GM18907 (cell line): Measurements from ENCODE around the gene ARHGAP20.

ENCODE experiments used
- ATAC-seq: cut with Tn5 transposase; IDR thresholded peaks from one replicate; pipeline ENCODE4 v1.9.1; 2021; ENCODE audit warnings: mild to moderate bottlenecking, moderate library complexity; ENCODE audit not compliant: unreplicated experiment

Gene ARHGAP20

DNA sequence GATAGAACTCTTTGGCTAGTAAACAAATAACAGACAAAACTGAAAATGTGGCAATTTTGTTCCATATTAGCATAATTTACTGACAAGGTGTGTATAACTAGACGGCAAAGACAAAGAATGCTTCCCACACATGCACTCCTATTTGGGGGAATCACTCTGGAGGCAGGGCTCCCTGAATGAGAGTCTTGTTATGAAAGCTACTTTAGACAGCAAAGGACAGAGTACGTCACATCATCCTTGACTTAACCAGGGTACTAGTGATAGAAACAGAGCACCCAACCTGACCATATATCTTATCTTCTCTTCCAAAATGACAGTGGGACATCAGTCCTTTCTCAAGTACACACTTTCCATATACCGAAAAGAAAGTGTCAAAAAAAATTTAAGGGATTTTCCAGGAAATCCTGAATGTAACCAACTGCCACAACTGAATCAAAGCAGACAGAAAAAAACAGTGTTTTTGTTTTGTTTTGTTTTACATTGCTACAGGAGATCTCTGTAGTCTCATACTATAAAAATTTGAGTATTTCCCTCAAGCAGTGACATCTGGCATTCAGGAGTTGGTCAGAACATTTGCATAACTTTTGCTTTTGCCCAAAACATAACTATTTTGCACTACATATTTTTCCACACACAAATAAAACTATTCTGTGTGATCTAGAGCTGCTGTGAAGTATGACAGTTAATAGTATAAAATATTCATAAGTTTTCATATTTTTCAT is 98.9 kb downstream of the ARHGAP20 start:
- no peak for ATAC-seq

- ATAC-seq: no peak
These were observed 105.8 kb downstream of the ARHGAP20 start for GRCh38 chr11:110606415-110606814.

GRCh38 chr11:110601936-110602335 is 110.3 kb downstream of the ARHGAP20 start:
- no peak for ATAC-seq

DNA sequence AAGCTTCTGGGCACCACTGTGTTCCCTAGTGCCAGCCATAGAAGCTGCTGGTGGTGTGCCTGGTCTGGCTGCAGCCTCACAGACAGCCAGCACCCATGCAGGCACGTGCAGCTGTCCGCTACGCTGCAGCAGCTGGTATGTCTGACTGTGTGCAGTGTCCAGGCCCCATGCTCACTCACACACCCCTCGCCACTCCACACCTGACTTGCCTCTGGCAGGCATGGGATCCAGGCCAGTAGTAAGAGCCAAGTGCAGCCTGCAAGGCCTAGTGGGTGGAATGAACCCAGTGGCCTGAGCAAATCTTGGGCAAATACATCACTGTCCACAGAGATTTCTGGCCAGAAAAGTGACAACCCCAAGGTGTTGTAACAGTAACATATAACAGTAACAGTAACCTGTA is 111.9 kb downstream of the ARHGAP20 start:
- no peak for ATAC-seq

DNA sequence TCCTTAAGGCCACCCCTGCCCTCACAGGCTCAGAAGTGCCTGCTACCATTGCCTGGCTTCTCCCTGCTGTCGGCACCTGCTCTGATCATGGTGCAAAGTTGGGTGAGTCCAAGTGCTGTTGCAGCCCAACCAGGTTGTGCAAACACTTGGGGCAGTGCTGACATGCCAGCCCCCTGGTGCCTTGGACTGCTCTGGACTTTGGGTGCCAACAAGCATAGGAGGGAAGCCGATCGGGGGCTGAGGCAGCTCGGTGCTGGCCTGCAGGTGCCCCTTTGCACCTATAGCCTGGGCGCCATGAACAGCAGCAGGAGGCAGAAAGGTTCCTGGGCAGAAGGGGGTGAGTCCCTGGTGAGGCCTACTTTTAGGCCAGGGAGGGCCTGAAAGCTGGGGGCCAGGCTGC is 113.0 kb downstream of the ARHGAP20 start:
- no peak for ATAC-seq

DNA sequence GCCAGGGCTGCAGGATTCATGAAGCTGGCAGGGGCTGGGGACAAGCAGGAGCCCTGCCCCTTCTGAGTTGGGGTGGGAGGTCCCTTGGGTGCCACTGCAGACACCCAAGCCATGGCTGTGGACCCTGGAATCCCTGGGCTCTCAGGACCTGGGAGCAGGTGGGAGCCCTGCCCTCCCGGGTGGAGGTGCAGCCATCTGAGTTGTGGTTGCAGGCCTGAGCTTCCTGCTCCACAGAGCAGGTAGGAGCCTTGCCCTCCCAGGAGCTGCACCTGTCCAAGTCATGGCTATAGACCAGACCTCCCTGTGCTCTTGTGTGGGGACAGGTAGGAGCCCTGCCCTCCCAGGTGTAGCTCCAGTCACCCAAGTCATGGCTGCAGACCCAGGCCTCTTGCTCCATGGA is 113.5 kb downstream of the ARHGAP20 start:
- no peak for ATAC-seq

DNA sequence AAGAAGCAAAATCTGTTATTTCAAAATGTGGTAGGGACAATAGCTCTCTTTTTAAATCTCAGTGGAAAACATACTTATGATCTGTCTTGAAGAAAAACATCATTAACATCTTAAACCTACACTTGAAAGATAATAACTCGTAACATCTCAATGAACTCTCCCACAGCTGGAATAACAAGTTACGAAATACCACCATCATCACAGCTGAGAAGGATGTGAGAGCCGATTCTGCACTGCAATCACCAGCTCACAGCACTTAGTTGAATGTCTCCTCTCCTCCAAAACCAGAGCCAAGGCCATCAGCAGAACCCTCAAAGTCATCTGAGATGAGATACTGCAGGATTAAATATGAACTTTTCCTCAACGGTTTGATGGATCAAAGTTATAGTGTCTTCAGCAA is 124.3 kb downstream of the ARHGAP20 start:
- ATAC-seq: no peak

DNA sequence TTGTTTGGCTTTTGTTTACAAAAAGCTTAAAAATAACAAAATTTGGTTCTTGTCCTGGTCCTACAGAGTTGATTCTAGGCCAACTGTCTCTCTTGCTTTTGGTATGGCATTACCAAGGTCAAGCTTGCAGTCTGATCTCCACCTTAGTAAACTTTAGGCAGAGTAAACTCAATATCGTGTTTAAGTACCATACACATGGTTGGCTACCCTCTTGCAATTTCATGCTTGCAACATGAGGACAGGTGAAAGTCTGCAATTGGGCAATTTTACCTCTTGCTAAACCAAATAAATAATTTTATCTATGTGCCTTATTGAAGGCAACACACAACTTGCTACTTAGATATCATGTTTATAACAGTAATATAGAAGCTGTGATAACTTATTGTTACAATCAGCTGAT is 125.1 kb downstream of the ARHGAP20 start:
- ATAC-seq: no peak

GRCh38 chr11:110584150-110584549 is 128.1 kb downstream of the ARHGAP20 start:
- no peak for ATAC-seq

DNA sequence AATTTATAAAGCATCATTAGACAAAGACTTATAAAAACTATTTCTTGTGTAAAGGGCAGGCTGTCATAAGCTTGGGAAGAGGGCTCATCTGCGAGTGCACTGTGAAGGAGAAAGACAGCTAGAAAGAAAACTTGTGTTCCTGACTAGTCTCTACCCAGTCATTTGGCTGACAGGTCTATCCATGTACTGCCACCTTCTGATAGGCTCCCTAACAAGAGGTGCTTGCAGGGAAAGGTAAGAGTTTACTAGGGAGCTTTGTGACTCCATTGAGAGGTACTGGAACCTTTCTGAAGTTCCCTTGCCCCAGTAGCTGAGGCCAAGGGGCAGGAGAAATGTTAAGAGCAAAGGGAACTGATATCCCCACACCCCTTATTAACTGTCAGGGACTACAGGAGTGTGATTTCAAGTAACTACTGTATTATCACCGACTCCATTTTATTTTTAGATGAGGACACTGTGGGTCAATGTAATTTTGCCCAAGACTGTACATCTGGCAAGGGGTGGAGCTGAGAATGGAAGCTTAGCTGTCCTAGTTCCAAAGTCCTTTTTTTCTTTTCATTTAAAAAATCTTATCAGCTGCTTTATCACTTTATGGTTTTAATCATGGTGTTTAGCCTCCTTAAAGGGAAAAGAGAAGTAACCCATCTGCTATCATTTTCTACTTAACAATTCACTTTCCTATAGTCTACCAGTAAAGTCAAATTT is 129.4 kb downstream of the ARHGAP20 start:
- ATAC-seq: no peak

GRCh38 chr11:110580571-110580970 is 131.7 kb downstream of the ARHGAP20 start:
- no peak for ATAC-seq

DNA sequence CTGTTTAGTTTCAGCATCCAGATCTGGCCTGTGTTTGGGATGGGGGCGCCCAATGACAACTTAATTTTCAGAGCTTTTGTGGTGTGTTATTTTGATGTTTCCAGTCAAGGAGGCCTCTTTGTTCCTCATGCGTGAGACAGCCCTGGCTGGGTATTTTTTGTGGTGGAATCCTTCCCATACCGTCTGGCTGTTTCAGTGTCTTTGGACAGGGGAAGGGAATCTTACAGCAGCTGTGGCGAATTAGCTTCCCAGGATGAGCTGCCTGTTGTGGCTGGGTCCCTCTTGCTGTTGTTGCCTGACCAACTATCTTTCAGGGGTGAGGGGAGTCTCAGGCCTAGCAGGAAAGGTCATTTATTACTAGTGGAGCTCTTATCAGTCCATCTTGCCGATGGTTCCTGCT is 138.8 kb downstream of the ARHGAP20 start:
- ATAC-seq: no peak

DNA sequence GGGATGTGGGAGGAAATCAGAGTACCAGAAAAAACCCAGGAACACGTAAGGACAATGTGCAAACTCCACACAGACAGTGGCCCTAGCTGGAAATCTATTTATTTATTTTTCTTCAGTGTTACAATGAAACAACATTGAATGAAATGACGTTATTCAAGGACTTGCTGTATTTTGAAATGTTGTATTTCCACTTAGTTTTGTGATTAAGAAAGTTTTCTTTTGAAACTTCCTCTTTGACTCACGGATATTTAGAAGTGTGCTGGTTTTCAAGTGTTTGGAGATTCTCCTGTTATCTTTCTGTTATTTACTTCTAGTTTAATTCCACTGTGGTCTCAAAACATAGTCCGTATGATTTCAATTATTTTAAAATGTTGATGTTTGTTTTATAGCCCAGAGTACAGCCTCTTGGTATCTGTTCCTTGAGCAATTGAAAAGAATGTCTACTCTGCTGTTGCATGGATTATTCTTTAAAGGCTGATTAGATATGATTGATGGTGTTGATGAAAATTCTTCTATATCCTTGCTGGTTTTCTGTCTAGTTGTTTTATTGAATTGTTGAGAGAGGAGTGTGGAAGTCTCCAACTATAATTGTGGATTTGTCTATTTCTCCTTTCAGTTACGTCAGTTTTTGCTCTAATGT is 141.0 kb downstream of the ARHGAP20 start:
- no peak for ATAC-seq

DNA sequence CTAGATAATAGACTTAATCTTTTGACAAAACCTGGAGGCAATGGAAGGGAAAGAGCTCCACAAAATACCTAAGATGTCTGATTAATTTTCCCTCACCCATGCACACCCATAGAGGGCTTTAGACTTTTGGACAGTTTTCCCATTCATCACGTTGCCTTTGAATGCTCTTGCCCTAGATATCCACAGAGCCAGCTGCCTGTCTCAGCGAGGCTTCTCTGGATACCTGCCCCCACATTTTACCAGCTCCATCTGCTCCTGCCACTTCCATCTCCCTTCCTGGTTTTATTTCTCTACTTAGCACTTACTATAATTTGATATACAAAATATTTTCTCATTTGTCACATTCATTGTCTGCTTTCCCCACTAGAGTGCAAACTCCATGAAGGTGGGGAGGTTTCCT is 145.7 kb downstream of the ARHGAP20 start:
- no peak for ATAC-seq

DNA sequence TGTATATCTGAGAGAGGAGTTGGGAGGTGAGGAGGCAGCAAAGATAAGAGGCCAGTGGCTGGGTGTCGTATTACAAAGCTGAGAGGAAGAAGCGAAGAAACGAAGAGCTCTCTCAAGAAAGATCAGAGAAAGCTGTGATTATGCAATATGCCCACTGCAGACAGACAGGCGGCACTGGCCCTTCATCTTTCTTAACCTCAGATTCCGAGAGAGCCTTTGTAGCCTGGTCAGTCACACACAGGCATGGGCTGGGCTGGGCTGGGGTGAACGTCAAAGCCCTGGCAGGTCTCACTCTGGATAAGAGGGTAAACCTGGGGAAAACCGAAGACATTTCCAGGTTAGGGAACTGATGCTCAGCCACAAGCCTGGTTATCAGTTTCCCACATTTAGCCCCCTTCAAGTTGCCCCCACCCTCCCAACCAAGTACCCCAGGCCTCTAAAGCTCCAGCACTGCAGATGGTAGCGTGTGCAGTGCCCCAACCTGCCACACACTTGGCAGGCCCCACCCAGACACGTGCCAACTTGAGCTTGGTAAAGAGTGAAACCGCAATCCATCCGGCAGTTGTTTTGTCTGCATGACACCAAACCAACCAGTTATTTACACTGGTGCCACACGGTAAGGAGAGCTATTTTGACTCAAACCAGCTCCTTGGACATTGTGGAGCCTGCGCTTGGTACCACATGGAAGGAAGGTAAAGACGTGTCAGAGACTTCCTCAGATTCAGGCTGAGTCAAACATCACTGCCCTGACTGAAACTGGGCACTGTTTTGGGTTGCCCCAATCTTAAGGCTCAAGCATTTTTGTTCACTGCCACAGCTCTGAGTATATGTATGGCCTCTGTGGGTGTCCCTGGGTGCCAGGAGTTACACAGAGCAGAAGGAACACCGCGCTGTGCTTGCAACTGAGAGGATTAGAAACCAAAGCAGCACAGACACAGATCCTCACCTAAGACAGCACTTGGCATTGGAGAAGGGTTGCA is 146.6 kb downstream of the ARHGAP20 start:
- ATAC-seq: no peak

GRCh38 chr11:110564676-110565356 is 147.4 kb downstream of the ARHGAP20 start:
- no peak for ATAC-seq

- no peak for ATAC-seq
These were observed 167.5 kb downstream of the ARHGAP20 start for GRCh38 chr11:110544779-110545178.

DNA sequence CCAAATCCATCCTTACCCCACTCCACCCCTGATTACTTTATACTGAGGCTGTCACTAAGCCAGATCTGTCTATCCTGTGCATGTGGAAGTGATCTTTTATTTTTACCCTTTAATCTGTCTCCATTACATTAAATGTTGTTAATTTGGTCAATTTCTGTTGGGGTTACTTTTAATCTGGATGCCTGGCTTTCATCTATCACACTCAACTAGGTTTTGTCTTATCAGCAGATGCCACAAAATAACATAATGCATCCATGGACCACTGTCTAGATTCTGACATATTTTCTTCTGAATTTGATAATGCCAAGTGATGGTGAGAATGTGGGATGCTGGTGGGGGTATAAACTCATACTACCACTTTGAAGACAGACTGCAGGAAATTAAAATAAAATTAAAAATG is 174.1 kb downstream of the ARHGAP20 start:
- no peak for ATAC-seq

DNA sequence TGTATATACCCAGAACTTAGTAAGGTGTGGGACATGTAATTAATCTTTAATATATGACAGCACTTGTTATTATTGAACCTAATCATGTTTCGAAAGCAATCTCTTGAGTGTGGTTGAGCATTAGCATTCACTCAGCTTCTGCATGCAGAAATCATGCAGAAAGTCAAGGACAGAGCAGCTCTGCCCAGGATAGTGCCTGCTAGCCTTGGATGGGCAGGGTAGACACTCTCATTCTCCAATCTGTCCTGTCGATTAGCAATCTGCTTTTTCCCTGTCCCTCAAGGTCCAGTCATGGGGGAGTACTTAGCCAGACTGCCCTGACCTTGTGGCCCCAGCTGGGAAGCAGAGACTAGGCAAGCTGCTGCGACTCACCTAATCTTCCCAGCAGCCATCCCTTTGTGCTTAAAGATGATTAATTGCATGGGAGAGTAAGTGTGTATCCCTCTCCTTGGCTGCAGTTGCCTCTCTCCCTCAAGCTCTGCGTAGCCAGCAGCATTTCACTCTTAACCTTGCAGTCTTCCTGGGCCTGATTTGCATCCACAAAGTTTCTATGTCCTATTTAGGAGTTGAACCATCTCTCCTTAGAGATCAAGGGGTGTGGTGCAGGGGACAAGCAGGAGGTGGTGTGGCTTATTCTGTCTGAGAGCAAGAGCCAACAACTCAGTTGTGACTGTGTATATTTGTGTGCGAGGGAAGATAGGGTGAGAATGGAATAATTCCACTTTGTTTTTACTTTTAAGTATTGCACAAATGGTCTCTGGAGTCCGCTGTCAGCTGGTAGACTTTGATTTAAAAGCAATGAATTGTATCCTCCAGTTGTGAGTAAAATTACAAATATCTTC is 181.1 kb downstream of the ARHGAP20 start:
- ATAC-seq: no peak
